ENCODE measurements around the gene MAN1A2.
"Not testable (repeated sequence)": the region's sequence is repeated elsewhere in the genome, so short reads cannot be mapped to it uniquely, and the experiment has no call there.

MAN1A2 gene

DNA sequence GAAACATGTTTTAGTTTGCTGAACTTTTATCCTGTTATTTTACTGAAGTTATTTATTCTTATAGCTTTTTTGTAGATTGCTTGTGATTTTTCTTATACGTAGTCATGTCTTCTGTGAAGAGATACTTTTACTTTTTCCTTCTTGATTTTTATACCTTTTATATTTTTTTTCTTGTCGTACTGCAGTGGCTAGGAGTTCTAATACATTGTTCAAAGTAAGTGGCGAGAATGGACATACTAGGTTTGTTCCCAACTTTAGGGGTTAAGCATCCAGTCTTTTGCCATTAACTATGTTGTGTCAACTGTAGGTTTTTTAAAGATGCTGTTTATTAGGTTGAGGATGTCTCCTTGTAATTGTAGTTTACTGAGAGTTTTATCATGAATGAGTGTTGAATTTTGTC, 36.3 kb downstream of the MAN1A2 start:
- no peak for DNase-seq

DNA sequence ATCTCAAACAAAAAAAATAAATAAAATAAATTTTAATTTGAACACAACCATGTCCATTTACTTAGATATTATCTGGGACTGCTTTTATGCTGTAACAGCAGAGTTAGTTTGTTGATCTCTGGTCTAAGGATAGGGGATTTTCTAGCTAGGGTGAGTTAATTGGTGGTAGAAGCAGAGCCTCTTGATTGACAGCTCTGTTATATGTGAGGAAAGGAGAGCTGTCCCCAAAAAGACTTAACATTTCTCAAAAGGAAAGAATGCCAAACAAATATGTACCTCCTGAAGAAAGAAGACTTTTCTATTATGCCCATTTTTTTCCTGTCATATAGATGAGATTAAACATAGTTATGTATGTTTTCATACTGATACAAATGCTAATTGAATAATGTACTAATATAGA, 37.8 kb downstream of the MAN1A2 start:
- DNase-seq: no peak

DNA sequence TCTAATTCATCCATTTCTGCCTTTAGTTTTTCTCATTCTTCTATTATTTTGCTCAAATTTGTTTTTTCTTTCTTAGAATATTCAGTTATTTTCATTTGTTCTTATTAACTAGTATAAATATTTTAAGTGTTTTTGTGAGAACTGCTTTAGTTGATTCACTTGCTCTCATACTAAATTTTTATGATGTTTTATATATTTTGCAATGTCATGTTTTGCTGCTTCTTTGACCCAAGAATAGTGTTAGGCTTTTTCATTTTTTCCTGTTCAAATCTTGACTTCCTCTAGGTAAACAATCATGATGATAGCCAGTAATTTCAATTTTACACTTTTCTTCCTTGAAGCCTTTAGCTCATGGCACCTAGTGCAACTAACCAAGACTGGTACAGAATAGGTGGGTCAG, 45.2 kb downstream of the MAN1A2 start:
- DNase-seq: no peak

DNA sequence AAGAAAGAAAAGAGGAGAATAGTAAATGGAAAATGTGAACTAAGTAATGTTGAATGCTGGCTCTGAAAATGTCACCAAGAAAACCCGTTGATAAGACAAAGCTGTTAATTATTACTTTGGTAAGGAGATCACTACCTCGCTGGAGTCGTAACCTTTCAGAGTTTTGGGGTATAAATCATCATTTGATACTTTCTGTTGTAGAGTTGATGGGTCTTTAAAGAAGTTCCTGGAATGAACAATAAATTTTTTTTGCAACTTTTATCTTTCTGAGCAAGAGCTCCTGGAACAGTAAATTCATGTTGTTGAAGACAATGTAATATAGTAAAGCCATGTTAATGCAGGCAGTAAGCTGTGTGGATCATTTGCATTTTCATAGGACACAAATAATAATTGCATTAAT, 46.2 kb downstream of the MAN1A2 start:
- no peak for DNase-seq

DNA sequence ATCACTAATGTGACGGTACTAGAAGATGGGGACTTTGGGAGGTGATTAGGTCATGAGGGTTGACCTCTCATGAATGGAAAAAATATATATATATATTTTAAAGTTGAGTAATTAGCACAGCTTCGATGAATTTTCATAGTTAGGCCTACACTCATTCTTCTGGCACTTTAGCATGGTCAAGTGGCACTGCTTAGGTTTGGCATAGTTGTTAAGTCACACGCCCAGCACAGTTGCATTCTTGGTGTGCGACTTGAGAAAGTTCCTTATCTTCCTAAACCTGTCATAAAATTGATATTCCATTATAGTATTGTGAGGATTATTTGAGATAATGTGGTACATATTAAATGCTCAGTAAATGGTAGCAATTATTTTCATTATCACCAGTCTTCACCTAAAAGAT, 47.7 kb downstream of the MAN1A2 start:
- no peak for DNase-seq

DNA sequence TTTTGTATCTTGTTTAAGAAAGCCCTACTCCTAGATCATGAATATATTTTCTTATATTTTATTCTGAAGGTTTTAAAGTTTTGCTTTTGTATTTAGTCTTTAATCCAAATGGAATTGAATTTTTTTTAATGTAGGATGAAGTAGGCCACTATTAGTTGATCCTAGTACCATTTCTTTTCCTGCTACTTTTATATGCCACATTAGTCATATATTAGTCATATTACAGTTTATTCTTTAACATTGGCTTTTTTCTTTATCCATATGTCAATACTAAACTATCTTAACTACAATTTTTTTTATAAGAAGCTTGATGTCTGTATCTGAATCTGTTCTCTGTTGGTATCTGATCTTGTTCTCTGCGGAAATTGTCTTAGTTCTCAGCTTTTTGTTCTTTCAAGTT, 48.8 kb downstream of the MAN1A2 start:
- no peak for DNase-seq

DNA sequence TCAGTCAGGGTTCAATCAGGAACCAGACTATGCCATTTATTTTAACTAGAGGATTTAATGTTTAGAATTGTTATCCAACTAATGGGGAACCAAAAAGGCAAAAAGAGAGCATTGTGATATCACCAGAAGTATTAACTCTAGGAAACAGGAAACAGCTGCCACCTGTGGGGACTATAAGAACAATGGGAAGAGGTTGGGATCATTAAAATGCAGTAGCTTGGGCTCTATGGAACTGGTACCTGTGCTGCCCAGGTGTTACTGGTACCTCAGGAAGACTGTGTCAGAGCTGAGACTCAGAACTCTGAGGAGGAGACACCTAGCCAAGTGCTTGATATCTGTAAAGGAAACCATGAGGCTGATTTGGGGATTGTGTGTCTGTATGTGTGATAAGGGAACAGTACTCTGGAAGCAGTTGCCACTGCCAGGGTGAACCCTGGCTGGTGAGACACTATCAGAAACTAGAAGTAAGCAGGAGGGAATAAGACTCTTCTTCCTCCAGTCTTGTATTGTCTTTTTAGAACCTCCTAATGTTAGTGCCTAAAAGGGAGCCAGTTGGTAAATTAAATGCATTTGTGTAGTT, 49.4 kb downstream of the MAN1A2 start:
- no peak for DNase-seq

DNA sequence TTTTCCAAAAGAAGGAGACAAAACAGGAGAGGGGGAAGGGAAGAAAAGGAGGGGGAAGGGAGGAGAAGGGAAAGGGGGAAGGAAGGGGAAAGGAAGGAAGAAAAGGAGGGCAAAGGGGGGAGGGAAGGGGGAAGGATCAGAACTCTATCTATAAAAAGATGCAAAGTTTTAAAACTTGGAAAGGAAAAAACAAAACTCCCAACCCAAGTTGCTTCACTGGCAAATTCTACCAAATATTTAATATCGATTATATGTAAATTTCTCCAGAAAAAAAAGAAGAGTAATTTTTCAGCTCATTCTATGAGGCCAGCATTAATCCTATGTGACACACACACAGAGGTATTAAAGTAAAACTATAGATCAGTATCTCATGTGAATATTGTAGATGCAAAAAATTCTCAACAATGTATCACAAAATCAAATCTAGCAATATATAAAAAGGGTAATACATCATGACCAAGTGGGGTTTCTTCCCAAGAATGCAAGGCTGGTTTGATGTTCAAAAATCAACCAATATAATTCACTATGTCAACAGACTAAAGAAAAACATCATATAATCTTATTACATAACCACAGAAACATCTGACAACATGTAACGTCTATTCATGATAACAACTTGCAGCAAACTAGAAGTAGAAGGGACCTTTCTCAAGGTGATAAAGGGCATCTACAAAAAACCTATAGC, 57.9 kb downstream of the MAN1A2 start:
- no peak for DNase-seq

DNA sequence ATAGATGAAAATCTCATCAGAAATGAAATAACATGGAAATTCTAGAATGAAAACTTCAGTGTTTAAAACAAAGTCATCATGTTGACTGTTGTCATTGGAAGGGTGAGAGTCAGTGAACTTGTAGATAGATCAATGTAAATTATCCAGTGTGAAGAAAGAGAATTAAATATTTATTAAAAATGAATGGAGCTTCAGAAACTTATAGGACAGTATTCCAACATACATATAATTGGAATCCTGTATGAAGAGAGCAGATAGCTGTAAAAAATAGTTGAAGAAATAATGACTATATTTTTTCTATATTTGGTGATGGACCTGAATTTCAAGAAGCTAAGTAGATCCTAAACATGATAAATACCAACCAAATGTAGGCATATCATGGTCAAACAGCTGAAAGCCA, 60.0 kb downstream of the MAN1A2 start:
- DNase-seq: no peak

DNA sequence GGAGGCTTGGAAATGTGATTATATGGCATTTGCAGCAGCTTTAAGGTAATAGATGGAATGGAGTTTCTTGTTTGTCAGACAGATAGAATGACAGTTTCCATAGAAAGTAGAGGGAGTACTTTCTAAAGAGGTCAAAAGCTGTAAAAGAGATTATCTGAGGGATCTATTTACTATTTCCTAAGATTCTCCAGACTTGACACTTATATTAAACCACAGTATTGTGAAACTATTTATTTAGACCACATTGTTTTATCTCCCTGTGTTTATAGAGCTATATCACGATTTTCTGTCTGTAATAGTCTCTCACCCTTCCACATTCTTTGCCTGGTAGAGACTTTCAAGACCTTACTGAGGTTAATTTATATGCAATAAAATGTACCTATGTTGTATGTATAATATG, 66.7 kb downstream of the MAN1A2 start:
- no peak for DNase-seq

DNA sequence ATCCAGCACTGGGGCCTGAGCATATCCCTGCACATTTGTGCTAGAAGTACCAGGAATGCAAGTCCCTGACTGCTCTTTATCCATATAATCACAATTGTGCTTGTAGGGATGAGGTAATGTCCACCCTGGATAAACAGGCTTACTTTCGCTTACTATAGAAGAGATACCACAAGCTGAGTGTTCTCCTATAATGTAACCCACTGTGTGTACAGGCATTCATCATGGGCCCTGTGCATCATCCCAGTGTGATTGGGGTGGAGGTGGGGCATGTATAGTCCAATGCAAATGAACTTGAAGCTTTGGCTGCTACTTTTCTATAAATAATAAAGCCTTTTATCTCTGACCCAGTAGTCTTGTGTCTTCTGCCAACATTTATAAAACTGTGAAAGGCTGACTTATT, 69.3 kb downstream of the MAN1A2 start:
- DNase-seq: no peak

DNA sequence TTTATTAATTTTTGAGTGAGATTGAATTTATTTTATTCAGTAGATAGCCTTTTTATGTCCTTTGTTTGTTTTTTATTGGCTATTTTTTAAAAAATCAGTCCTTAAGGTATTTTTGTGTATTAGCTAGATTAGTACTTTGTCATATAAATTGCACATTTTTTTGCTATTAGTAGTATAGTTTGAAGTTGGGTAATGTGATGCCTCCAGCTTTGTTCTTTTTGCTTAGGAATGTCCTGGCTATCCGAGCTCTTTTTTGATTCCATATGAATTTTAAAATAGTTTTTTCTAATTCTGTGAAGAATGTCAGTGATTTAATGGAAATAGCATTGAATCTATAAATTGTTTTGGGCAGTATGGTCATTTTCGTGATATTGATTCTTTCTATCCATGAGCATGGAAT, 80.4 kb downstream of the MAN1A2 start:
- no peak for DNase-seq

DNA sequence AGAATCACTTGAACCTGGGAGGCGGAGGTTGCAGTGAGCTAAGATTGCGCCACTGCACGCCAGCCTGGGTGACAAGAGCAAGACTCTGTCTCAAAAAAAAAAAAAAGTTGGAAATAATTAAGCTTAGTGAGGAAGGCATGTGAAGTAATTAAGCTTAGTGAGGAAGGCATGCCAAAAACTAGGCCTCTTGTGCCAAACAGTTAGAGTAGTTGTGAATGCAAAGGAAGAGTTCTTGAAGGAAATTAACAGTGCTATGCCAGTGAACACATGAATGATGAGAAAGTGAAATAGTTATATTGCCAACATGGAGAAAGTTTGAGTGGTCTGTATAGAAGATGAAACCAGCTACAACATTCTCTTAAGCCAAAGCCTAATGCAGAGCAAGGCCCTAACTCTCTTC, 85.0 kb downstream of the MAN1A2 start:
- no peak for DNase-seq

DNA sequence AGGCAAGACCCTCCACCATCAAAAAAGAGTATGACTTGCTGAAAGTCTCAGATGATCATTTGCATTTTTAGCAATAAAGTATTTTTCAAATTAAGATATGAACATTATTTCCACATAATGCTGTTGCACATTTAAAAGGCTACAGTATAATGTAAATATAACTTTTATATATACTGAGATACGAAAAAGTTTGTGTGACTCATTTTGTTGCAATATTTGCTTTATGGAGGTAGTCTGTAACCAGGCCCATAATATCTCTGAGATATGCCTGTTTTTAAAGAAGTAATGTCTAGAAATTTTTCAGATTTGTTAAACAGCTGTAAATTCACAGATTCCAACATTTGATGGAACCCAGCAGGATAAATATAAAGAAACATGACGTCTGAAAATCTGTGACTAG, 86.7 kb downstream of the MAN1A2 start:
- no peak for DNase-seq

DNA sequence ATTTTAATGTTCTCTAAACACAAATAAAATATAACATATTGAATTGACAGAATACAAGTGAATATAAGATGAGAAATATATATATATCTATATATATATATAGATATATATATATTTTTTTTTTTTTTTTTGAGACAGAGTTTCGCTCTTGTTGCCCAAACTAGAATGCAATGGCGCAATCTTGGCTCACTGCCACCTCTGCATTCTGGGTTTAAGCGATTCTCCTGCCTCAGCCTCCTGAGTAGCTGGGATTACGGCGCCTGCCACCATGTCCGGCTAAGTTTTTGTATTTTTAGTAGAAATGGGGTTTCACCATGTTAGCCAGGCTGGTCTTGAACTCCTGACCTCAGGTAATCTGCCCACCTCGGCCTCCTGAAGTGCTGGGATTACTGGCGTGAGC, 91.2 kb downstream of the MAN1A2 start:
- not testable (repeated sequence) for DNase-seq

DNA sequence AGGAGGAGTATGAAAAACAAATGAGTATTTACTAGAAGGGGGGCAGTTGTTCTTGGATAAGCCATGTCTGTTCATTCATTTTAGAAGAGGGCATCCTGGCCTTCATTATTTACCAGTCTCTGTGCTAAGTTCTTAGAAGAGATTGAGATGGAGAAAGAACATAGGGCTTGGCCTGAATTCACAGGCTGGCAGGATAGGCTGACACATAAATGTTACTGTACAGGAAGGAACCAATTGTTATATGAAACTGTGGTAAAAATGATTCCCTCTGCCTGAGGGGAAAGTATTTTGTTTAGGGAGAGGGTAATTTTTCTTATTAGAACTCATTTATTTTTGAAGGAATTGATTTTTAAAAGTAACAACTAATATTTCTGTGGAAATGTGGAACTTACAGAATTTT, 99.5 kb downstream of the MAN1A2 start:
- DNase-seq: no peak

DNA sequence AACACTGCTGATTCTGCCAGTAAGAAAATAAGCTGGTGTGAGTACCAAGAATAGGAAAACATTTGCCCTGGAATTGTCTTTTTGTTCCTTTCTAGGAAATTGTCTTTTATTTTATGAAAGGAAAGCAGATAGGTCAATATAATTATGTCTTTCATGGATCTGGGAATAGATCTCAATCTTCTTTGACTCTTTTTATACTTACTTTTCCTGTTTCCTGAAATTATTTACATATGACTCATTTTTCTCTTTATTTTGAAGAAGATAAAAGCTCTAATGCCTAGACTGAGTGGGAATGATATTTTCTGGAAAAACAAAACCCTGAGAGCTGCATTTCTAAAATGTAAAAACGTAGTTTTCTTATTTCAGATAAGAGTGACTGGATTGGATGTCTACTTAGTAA, 100.1 kb downstream of the MAN1A2 start:
- no peak for DNase-seq

DNA sequence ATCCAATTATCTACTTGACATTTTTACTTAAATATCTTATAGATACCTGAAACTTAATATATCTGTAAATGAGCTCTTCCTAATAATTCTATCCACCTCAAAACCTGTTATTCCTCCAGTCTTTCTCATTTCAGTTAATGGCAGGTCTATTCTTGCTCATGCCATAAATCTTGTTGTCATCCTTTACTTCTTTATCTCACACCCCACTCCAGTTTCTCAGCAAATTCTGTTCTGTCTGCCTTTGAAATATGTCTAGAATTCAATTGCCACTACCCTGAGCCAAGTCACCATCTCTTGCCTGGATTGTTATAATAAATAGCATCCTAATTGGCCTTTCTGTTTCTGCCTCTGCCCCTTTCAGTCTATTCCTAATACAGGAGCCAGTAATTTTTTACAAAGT, 105.8 kb downstream of the MAN1A2 start:
- no peak for DNase-seq

DNA sequence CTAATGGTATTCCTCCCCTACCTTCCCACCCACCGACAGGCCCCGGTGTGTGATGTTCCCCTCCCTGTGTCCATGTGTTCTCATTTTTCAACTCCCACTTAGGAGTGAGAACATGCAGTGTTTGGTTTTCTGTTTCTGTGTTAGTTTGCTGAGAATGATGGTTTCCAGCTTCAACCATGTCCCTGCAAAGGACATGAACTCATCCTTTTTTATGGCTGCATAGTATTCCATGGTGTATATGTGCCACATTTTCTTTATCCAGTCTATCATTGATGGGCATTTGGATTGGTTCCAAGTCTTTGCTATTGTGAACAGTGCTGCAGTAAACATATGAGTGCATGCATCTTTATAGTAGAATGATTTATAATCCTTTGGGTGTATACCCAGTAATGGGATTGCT, 108.2 kb downstream of the MAN1A2 start:
- not testable (repeated sequence) for DNase-seq

DNA sequence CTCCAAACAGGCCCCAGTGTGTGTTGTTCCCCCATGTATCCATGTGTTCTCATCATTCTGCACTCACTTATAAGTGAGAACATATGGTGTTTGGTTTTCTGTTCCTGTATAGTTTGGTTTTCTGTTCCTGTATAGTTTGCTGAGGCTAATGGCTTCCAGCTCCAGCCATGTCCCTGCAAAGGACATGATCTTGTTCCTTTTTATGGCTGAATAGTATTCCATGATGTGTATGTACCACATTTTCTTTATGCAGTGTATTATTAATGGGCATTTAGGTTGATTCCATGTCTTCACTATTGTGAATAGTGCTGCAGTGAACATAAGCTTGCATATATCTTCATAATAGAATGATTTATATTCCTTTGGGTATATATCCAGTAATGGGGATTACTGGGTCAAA, 111.8 kb downstream of the MAN1A2 start:
- DNase-seq: no peak

DNA sequence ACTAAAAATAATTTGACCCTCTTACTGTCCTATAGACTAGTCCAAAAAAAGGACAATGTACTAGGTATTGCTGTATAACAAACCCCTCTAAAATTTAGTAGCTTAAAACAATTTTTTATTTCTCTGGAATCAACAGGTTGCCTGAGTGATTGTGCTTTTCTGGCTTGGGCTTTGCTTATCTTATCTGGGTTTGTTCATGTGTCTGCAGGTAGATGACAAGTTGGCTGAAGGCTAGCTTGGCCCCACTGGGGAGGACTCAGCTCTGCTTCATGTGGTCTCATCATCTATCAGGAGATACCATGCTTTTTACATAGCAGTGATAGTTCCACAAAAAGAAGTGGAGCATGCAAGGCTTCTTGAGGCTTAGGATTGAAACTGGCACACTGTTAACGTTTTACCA, 114.2 kb downstream of the MAN1A2 start:
- DNase-seq: no peak

DNA sequence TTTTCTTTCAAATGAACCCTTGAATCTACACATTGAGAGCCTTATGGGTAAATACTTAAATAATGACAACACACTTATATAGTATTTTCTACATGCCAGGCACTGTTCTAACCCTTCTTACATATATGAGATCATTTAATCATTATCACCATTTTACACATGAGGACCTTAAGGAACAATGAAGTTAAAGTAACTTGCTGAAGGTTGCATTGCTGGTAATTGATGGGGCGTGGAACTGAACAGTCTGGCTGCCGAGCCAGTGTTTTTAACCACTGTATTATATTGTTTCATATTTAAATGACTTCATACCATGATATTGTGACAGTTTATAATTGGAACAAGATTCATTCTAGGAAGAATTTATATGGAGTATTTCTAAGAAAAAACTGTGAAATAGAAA, 126.7 kb downstream of the MAN1A2 start:
- DNase-seq: no peak

DNA sequence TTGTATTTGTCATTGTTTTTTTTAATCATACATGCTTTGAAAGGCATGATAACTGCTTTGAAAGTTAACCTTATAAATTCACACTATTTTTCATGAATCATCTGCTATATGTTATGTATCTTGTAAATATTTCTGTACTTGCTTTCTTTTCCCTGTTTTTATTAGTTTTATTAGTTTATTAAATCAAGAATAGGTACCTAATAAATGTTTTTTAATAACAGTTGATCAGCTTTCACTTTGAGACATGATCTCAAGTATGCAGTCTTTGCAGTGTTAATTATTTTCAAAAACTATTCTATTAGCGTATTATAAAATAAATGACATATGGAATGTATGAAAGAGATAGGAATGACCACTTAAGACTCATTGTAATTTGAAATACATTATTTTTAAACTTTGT, 127.8 kb downstream of the MAN1A2 start:
- no peak for DNase-seq

DNA sequence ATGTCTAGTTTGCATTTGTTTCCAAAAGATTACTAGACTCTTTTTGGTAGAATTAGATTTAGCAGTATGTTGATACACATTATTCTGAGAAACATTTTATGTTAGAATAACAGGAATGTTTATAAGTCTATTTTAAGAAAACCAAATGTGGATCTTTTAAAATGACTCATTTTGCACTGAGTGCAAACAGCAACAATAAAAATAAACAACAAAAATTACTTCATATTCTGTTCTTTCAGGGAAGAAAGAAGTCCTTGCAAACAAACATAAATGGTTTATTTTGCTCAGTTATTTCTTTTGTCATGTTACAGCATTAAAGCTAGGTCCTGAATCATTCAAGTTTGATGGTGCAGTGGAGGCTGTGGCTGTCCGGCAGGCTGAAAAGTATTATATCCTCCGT, 131.8 kb downstream of the MAN1A2 start:
- DNase-seq: no peak

DNA sequence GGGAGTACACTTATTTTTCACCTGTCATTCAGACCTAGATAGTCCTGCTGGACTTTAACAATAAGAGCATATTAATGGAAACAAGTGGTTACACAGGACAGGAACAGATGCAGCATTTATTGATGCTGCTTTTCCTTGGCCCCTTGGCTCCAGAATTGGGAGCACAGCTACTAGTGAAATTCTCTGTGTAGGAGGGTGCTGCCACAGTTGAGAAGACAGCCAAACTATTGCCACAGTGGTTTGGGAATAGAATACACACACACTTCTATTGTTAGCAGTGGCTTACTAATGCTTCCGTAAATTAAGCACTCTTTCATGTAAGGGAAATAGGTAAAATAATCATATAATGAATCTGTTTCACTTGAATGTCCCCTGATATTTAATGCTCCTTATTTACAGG, 133.3 kb downstream of the MAN1A2 start:
- DNase-seq: no peak

All from NCI-H345 (cell line).